Astrocyte of the cerebellum (primary cell): ENCODE results near the gene PTPN5.

ENCODE experiments used
- DNase-seq: peaks from one replicate; pipeline ENCODE4 v3.0.0-alpha.2; 2011; ENCODE audit warnings: low read depth
- H3K4me3 ChIP-seq: 2 replicates; pipeline ENCODE4 v1.5.1; 2011; ENCODE audit warnings: mild to moderate bottlenecking, low read depth, low read length, moderate library complexity
- CTCF ChIP-seq: IDR thresholded peaks from 2 replicates; pipeline ENCODE4 v1.5.1; 2012; ENCODE audit warnings: low read length, low read depth, moderate library complexity, mild to moderate bottlenecking; ENCODE audit errors: missing control alignments
- in situ Hi-C: cut with HindIII; loops from 2 replicates; pipeline ENCODE4 v1.10.0; 2017; ENCODE audit warnings: low sequenced_read_pairs

The PTPN5 gene

GRCh38 chr11:18722293-18722637 is 69.3 kb downstream of the PTPN5 start:
- in situ Hi-C loops = no loop called here
- TF ChIP-seq CTCF = no peak
- no peak overlapping the region for H3K4me3 ChIP-seq
- no peak for DNase-seq

GRCh38 chr11:18721561-18722292 is 69.9 kb downstream of the PTPN5 start:
- peak; percentile 86 for TF ChIP-seq CTCF
- DNase-seq = no peak
- in situ Hi-C loops = no loop called here
- H3K4me3 ChIP-seq = peak overlapping the region; percentile 51

GRCh38 chr11:18720808-18721560 is 70.6 kb downstream of the PTPN5 start:
- in situ Hi-C loops = no loop called here
- no peak for DNase-seq
- H3K4me3 ChIP-seq = peak overlapping the region; percentile 51
- no peak for TF ChIP-seq CTCF

GRCh38 chr11:18720091-18720807 is 71.3 kb downstream of the PTPN5 start:
- H3K4me3 ChIP-seq = no peak overlapping the region
- in situ Hi-C loops = no loop called here
- no peak for DNase-seq
- TF ChIP-seq CTCF = no peak

- no peak overlapping the region for H3K4me3 ChIP-seq
- DNase-seq = no peak
- no peak for TF ChIP-seq CTCF
- in situ Hi-C loops = no loop called here
These were observed 76.1 kb downstream of the PTPN5 start for GRCh38 chr11:18715476-18715875.

GRCh38 chr11:18714443-18714780 is 77.2 kb downstream of the PTPN5 start:
- no peak for TF ChIP-seq CTCF
- DNase-seq = no peak
- in situ Hi-C loops = no loop called here
- H3K4me3 ChIP-seq = no peak overlapping the region
